SK-N-SH treated with all-trans-retinoic acid at 6 μM for 48 hours (cell line): Measurements from ENCODE around the gene SLC17A5.

Experiments
- GLIS3 ChIP-seq: fragments of 250-450 bp; sonication (Bioruptor Pico); IDR thresholded peaks from 2 replicates; pipeline ENCODE4 v1.5.0; 2020; ENCODE audit warnings: mild to moderate bottlenecking, moderate library complexity
- SNAI2 ChIP-seq: fragments of 250-450 bp; sonication (Bioruptor Pico); IDR thresholded peaks from 2 replicates; pipeline ENCODE4 v1.5.0; 2020; ENCODE audit warnings: mild to moderate bottlenecking, moderate library complexity

DNA sequence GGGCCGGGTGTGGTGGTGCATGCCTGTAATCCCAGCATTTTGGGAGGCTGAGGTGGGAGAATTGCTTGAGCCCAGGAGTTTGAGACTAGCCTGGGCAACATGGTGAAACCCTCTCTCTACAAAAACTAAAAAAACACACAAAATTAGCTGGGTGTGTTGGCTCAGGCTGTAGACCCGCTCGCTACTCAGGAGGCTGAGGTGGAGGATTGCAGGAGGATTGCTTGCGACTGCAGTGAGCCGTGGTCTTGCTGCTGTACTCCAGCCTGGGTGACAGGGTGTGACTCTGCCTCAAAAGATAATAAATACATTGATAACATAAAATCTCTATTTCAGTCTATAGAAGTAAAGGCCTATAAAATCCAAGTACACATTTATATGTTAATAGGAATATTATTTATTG, 49.3 kb downstream of the SLC17A5 start:
- TF ChIP-seq SNAI2 (CRISPR knock-in tag) (no peak), GLIS3 (no peak)
